IMR-90 (cell line): ENCODE data around the gene LECT2. TPM values are rescaled to one million over a fixed set of nuclear protein-coding genes. Genes with fewer than 3 reads are reported as not detected.
A peak's percentile ranks its signal among the peaks of the same experiment; 100 is the strongest.

Experiments used
- ATAC-seq: fragments of 200-7000 bp; cut with Tn5 transposase; 2 replicates; pipeline ENCODE4 v1.9.1; 2020; ENCODE audit warnings: low read depth, mild to moderate bottlenecking, moderate library complexity
- BruUV-seq: library from RNA; stranded (reverse); fragments of 400-500 nt; replicated peaks from 2 replicates; lab custom pipeline; 2021; lab: Mats Ljungman, UMichigan
- CTCF ChIA-PET: fragments of 300-600 bp; formaldehyde crosslinking; extraction: SDS; loops from one replicate; lab custom pipeline; 2021; ENCODE audit warnings: antibody characterized with exemption; lab: Yijun Ruan, JAX
- POLR2A ChIA-PET: fragments of 300-600 bp; sonication (Branson Sonifier 250); formaldehyde crosslinking; loops from one replicate; lab custom pipeline; 2022; ENCODE audit warnings: antibody characterized with exemption; ENCODE audit not compliant: unreplicated experiment; lab: Charles Lee
- DNase-seq: peaks from one replicate; pipeline ENCODE4 v3.0.0; 2013
- H2AFZ ChIP-seq: replicated peaks from 2 replicates; pipeline ENCODE3; 2013; ENCODE audit warnings: low read length, mild to moderate bottlenecking; ENCODE audit not compliant: poor library complexity
- H2AK5ac ChIP-seq: 2 replicates; pipeline ENCODE4 v1.6.1; 2013; ENCODE audit warnings: low read depth, low read length, inconsistent platforms
- H2AK9ac ChIP-seq: replicated peaks from 2 replicates; pipeline ENCODE3; 2013; ENCODE audit warnings: mild to moderate bottlenecking, low read depth, low read length, moderate library complexity; ENCODE audit not compliant: poor library complexity
- H2BK120ac ChIP-seq: 2 replicates; pipeline ENCODE4 v1.6.1; 2013; ENCODE audit warnings: low read depth, low read length, inconsistent platforms
- H2BK15ac ChIP-seq: 3 replicates; pipeline ENCODE4 v1.6.1; 2013; ENCODE audit warnings: low read depth, low read length, inconsistent platforms
- H2BK20ac ChIP-seq: 2 replicates; pipeline ENCODE4 v1.6.1; 2013; ENCODE audit warnings: low read depth, mild to moderate bottlenecking, inconsistent platforms, low read length, moderate library complexity
- H2BK5ac ChIP-seq: 2 replicates; pipeline ENCODE4 v1.6.1; 2013; ENCODE audit warnings: mild to moderate bottlenecking, low read depth, low read length, inconsistent platforms; ENCODE audit not compliant: poor library complexity, severe bottlenecking
- H3K14ac ChIP-seq: replicated peaks from 2 replicates; pipeline ENCODE4 v1.6.1; 2013; ENCODE audit warnings: low read depth, low read length, inconsistent platforms
- H3K18ac ChIP-seq: 2 replicates; pipeline ENCODE4 v1.6.1; 2013; ENCODE audit warnings: low read depth, low read length, control low read depth
- H3K23ac ChIP-seq: 2 replicates; pipeline ENCODE4 v1.6.1; 2013; ENCODE audit warnings: low read depth, low read length, inconsistent platforms
- H3K27ac ChIP-seq: 2 replicates; pipeline ENCODE4 v1.5.1; 2013; ENCODE audit warnings: mild to moderate bottlenecking, control low read depth, low read length; ENCODE audit not compliant: insufficient read depth
- H3K27me3 ChIP-seq: 2 replicates; pipeline ENCODE4 v1.6.1; 2013; ENCODE audit warnings: low read length; ENCODE audit not compliant: control insufficient read depth, insufficient read depth
- H3K36me3 ChIP-seq: 2 replicates; pipeline ENCODE4 v1.6.1; 2013; ENCODE audit warnings: low read length, mixed read lengths; ENCODE audit not compliant: control insufficient read depth, insufficient read depth
- H3K4ac ChIP-seq: 2 replicates; pipeline ENCODE4 v1.6.1; 2013; ENCODE audit warnings: low read depth, low read length, inconsistent platforms
- H3K4me1 ChIP-seq: 2 replicates; pipeline ENCODE4 v1.6.1; 2013; ENCODE audit warnings: low read length, mixed read lengths; ENCODE audit not compliant: control insufficient read depth, insufficient read depth
- H3K4me2 ChIP-seq: 2 replicates; pipeline ENCODE4 v1.6.1; 2013; ENCODE audit warnings: low read depth, mild to moderate bottlenecking, control low read depth, low read length, moderate library complexity
- H3K4me3 ChIP-seq: 2 replicates; pipeline ENCODE4 v1.5.1; 2013; ENCODE audit warnings: low read depth, mild to moderate bottlenecking, control low read depth, low read length, moderate library complexity; ENCODE audit not compliant: insufficient read depth
- H3K56ac ChIP-seq: 2 replicates; pipeline ENCODE4 v1.6.1; 2013; ENCODE audit warnings: low read length, inconsistent platforms; ENCODE audit not compliant: insufficient read depth; ENCODE audit errors: extremely low read depth
- H3K79me1 ChIP-seq, 2 experiments: 2 replicates each; pipeline ENCODE4 v1.6.1; 2013; ENCODE audit warnings: low read length in 2 of 2, inconsistent platforms in 1 of 2, low read depth in 1 of 2
- H3K9ac ChIP-seq: 2 replicates; pipeline ENCODE4 v1.6.1; 2013; ENCODE audit warnings: low read depth, low read length, control low read depth
- H3K9me1 ChIP-seq: 2 replicates; pipeline ENCODE4 v1.6.1; 2013; ENCODE audit warnings: low read length, inconsistent platforms; ENCODE audit not compliant: insufficient read depth
- H3K9me3 ChIP-seq: 2 replicates; pipeline ENCODE4 v1.6.1; 2013; ENCODE audit warnings: low read length; ENCODE audit not compliant: control insufficient read depth, insufficient read depth
- H4K20me1 ChIP-seq: 2 replicates; pipeline ENCODE4 v1.6.1; 2013; ENCODE audit warnings: low read length, inconsistent platforms; ENCODE audit not compliant: insufficient read depth
- H4K5ac ChIP-seq: 2 replicates; pipeline ENCODE4 v1.6.1; 2013; ENCODE audit warnings: mild to moderate bottlenecking, low read depth, low read length, control low read depth
- H4K8ac ChIP-seq, 2 experiments: 2 replicates each; pipeline ENCODE4 v1.6.1; 2013; ENCODE audit warnings: low read depth in 2 of 2, low read length in 2 of 2, control low read depth in 1 of 2, inconsistent platforms in 1 of 2
- H4K91ac ChIP-seq: 2 replicates; pipeline ENCODE4 v1.6.1; 2013; ENCODE audit warnings: low read depth, low read length, inconsistent platforms; ENCODE audit not compliant: insufficient read depth
- WGBS, 2 experiments: methylation state at CpG; one replicate each; pipeline versions ENCODE4 v1.1.5 to v1.1.7; 2013; ENCODE audit warnings: missing lambda C conversion rate in 2 of 2; ENCODE audit not compliant: insufficient read length in 1 of 2; ENCODE audit errors: extremely low coverage in 2 of 2; 5-methylcytosine and 5-hydroxymethylcytosine counted together
- dilution Hi-C: fragments of 300-500 bp; cut with HindIII; formaldehyde crosslinking; loops from one replicate; pipeline ENCODE4 v1.14.3; 2018; ENCODE audit warnings: low sequenced_read_pairs; ENCODE audit not compliant: unreplicated experiment
- in situ Hi-C: fragments of 300-500 bp; cut with MboI; formaldehyde crosslinking; loops from 3 replicates; pipeline ENCODE4 v1.14.3; 2019; ENCODE audit warnings: low sequenced_read_pairs, inconsistent platforms, mixed read lengths
- intact Hi-C: fragments of 100-400 bp; cut with micrococcal nuclease; formaldehyde crosslinking; loops from 2 replicates; pipeline ENCODE4 v1.10.0; 2022
- polyA plus RNA-seq, 3 experiments: library from polyadenylated mRNA; depleted of rRNA; stranded (reverse); fragments of >200 nt; gene quantifications; 2 replicates each; pipeline ENCODE4 v1.2.3, GENCODE V29; 2012; ENCODE audit warnings: low replicate concordance in 1 of 3
- total RNA-seq: library from RNA; depleted of rRNA; stranded (reverse); fragments of >200 nt; gene quantifications from 2 replicates; pipeline ENCODE4 v1.2.3, GENCODE V29; 2012
- TF ChIP-seq, protein P1 (sequence below): fragments of 150-350 bp; IDR thresholded peaks from 2 replicates; pipeline ENCODE4 v1.6.1; 2017; ENCODE audit warnings: mild to moderate bottlenecking, antibody characterized with exemption, low read length, low read depth

The LECT2 gene
- total and polyA plus RNA-seq, 2 of the 4 experiments (the other 2 are of a cell fraction), result not detected

DNA sequence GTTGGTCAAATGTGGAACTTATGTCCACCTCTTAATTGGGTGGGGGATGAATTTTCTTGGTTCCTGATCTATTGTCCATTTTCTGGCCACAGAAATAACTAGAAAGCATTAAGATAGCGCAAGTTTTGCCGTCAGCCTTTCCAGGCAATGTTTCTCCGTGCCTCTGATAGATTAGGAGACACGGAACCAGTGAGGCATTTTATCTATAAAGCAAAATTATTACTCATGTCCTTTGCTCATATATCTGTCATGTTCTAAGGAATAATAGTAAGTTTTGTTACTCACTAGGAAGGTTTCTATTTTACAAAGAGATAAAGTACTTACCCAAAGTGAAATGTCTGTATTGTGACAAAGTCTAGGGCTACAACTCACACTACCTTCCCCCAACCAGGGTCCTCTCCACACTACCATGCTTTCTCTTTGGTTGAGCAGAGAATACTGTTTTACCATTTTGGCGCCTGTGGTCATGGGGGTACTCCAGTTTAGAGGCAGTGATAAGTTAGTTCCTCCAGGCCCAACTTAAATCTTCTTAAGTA is 39.2 kb downstream of the LECT2 start:
- peaks cover 35% of the 10 kb centered on the region for H3K27me3 ChIP-seq
- H2BK5ac ChIP-seq, result no peak overlapping the region
- no peaks in the 10 kb centered on the region for H3K36me3 ChIP-seq
- no peaks in the 10 kb centered on the region for H3K9me3 ChIP-seq
- no peak for ATAC-seq
- no peak overlapping the region for H3K14ac ChIP-seq
- H3K9ac ChIP-seq, result no peak overlapping the region
- TF ChIP-seq, protein P1, sequence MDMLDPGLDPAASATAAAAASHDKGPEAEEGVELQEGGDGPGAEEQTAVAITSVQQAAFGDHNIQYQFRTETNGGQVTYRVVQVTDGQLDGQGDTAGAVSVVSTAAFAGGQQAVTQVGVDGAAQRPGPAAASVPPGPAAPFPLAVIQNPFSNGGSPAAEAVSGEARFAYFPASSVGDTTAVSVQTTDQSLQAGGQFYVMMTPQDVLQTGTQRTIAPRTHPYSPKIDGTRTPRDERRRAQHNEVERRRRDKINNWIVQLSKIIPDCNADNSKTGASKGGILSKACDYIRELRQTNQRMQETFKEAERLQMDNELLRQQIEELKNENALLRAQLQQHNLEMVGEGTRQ, result no peak
- H4K91ac ChIP-seq, result no peak overlapping the region
- dilution Hi-C loops, result no loop called here
- no peak overlapping the region for H3K56ac ChIP-seq
- peak; percentile 8 for DNase-seq
- no peak overlapping the region for H2AK9ac ChIP-seq
- ChIA-PET CTCF (interaction anchor here (0.7 kb wide), 1 partner anchor 249 kb away, joined by 3 read pairs; no protein-coding TSS in a partner anchor), POLR2A (no interaction called here)
- no peaks in the 10 kb centered on the region for H3K79me1 ChIP-seq
- no peak overlapping the region for H4K8ac ChIP-seq
- no peak overlapping the region for H3K18ac ChIP-seq
- no peak overlapping the region for H3K27ac ChIP-seq
- H3K23ac ChIP-seq, result no peak overlapping the region
- WGBS, 2 experiments, result no CpG with 5 or more reads among the region's 5 CpGs
- no peak overlapping the region for H2BK120ac ChIP-seq
- H3K9me1 ChIP-seq, result no peaks in the 10 kb centered on the region
- H2BK15ac ChIP-seq, result no peak overlapping the region
- H3K4me3 ChIP-seq, result no peak overlapping the region
- no peak overlapping the region for H2BK20ac ChIP-seq
- H2AFZ ChIP-seq, result no peak overlapping the region
- in situ Hi-C loops, result no loop called here
- H3K4me2 ChIP-seq, result no peak overlapping the region
- no peak overlapping the region for H4K5ac ChIP-seq
- no peaks in the 10 kb centered on the region for H3K4me1 ChIP-seq
- H3K4ac ChIP-seq, result no peak overlapping the region
- H2AK5ac ChIP-seq, result no peak overlapping the region
- no TSS peak for BruUV-seq
- no peaks in the 10 kb centered on the region for H4K20me1 ChIP-seq
- intact Hi-C loops, result no loop called here
